ENCODE data around the gene TMEM63A.

DNA sequence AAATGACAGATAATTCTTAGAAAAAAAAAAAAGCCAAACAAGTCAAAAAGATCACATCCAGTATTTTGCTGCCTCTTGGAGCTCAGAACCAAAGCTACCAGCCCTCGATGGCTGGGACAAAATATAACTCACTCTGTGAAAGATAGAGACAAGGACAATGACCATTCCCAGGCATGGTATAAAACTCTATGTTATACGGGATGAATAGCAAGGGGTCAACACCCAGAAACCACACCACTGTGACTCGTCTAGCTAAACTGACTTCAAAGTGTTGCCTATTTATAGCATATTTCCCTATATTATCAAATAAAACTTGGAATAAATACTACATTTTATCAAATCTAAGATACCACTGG is 10.1 kb downstream of the TMEM63A start:
- TF ChIP-seq EZH2 (IDR thresholded peaks at IDR 0.05; ENCODE audit: insufficient read depth, poor library complexity, severe bottlenecking) (no peak), EZH2phosphoT487 (IDR thresholded peaks at IDR 0.05; ENCODE audit: insufficient read depth, low read depth) (no peak)
